ENCODE data around the gene HAUS1.
"Not testable (repeated sequence)": the region's sequence is repeated elsewhere in the genome, so short reads cannot be mapped to it uniquely, and the experiment has no call there.

Gene HAUS1

GRCh38 chr18:46160050-46160798 lies 56.0 kb downstream of the HAUS1 start:
- no peak for DNase-seq

- not testable (repeated sequence) for DNase-seq
Measured at GRCh38 chr18:46160840-46161239, 56.7 kb downstream of the HAUS1 start.

GRCh38 chr18:46161703-46162396 lies 57.7 kb downstream of the HAUS1 start:
- DNase-seq, result no peak

DNA sequence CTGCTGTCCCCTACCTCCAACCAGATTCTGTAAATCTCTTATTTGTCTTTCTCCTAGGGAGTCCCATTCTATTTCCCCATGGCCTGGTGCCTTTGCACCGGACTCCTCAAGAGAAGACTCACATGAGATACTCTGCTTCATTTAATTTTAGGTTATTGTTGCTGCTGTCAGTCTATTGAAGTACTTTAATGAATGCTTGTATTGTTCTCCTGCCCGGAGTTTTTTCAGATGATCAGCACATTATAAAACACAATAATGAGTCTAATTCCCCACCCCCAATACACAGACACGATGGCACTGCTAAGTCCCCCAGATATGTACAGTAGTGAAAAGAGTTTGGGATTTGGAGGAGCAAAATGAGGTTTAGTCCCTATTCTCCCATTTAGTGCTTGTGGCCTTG lies 58.9 kb downstream of the HAUS1 start:
- DNase-seq, result no peak

DNA sequence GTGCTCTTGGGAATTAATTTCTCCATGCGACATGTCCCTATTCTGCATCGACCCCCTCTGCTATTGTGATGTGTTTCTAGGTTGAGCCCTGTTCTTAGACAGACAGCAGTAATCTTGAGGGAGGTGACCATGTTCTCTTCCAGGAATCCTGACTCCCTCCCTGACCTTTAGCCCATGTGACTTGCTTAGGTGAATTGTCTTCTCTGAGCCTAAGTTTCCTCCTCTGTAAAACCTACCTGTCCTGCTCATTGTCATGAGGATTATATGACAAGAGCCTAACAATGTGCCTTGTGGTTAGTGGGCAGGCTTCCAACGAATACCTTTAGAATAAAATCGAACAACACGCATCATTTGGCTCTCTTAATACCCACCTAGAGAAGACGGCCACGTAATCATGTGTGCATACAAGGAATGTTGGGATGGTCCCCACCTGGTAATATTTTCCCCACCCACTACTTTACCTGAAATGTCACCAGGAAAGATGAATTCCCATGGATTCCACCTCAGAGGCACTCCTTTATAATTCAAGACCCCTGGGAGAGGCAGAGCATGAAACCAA lies 59.8 kb downstream of the HAUS1 start:
- DNase-seq, result no peak

- DNase-seq, result not testable (repeated sequence)
Measured at GRCh38 chr18:46164502-46164901, 60.3 kb downstream of the HAUS1 start.

DNA sequence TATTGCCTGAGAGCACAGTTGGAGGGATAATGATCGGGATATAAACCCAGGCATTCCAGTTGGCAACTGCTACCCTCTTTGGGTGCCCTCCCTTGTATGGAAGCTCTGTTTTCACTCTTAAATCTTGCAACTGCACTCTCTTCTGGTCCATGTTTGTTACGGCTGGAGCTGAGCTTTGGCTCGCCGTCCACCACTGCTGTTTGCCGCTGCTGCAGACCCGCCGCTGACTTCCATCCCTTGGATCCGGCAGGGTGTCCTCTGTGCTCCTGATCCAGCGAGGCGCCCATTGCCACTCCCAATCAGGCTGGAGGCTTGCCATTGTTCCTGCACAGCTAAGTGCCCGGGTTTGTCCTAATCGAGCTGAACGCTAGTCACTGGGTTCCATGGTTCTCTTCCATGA lies 60.7 kb downstream of the HAUS1 start:
- no peak for DNase-seq

- DNase-seq, result no peak
Measured at GRCh38 chr18:46166261-46166970, 62.2 kb downstream of the HAUS1 start.

DNA sequence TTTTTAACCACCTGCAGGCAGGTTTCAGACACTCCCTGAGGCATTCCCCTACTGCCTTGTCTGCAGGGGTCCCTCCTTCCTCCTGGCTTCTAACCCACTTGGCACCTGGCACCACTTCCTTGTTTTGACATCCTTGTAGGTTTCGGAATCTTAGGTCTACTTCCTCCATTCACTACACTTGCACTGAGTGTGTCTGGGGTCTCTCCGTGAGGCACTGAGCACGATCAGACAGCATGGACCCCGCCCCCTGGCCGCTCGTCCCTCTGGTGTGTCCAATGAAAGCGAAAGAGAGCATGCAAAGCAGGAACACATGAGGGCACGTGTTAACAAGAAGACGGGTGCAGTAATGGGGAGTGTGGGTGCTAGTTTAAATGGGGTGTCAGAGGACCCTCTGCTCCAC lies 63.8 kb downstream of the HAUS1 start:
- peak; percentile 26 for DNase-seq

DNA sequence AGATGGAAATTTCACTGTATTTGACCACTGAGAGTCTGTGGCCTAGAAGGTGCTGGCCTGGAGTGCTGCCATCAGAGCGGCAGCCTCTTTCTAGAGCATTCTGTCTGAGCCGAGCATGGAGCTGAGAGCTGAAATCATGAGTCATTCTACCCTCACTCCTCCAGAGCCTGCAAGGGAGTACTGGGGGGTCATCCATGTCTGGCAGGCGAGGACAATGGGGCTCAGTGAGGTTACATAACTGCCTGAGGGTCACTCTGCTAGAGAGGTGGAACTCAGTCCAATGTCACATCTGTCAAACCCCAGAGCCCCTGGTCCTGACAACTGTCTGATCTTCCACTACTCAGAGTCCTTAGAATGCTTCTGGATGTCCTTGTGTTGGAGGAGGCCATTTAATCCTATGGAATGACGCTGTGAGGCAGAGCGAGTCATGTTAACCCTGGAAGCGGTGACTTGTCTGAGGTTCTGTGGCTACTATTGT lies 65.3 kb downstream of the HAUS1 start:
- no peak for DNase-seq

DNA sequence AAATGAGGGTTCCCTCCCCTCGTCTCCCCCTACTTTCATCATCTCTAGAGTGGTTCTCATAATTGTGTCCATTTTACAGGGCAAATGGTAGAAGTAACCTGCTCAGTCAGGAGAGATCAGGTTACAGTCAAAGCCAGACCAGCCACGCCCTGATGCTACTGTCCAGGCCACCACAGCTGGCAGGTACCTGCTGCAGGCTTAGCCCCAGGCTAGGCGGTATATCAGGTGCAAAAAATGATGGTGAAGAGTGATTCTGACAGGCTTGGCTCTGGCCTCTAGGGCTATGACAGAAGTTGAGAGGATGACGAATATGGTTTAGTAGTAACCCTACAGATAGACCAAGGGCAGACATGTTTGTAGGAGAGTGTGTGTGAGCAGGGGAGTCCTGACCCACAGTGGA lies 67.1 kb downstream of the HAUS1 start:
- DNase-seq, result no peak

DNA sequence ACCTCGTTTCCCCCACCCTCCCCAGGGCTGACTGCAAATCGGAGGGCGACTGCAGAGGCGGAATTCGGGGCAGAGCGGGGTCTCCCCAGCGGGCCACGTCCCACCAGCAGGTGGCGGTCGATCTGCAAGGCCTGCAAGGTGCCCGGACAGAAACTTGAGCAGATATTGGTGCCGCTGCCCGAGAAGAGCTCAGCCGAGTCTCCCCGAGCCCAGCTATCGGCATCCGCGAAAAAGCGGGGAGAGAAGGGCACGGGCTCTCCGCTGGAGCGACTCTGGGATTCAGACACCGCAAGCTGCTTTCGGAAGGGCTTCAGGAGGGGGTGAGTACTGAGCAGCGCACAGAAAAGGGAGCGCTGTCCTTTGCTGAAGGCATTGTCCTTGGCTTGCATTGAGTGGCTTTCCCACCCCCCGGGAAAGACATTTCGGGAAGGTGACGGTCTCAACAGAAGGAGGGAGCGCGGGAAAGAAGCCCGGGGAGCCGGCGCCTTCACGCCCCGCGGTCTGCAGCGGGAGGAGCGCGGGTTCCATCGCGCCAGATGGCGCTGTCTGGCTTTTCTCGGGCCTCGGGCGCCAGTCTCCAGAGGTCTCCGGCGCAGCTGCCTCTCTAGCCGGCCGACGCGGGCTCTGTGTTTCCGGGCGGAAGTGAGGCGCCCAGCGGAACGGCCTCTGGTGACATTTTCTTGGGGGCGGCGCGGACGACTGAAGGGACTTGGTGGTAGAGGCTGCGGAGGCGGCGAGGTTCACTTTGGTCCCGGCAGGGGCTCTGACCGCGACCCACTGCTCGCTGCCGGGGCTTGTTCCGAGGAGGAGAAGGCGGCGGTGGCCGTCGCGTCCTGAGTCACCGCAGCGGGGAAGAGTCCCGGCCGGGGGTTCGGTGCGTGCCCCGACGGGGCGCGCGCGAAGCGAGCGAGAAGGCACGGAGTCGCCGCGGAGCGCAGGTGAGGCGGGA lies 69.5 kb downstream of the HAUS1 start:
- peak; percentile 95 for DNase-seq

DNA sequence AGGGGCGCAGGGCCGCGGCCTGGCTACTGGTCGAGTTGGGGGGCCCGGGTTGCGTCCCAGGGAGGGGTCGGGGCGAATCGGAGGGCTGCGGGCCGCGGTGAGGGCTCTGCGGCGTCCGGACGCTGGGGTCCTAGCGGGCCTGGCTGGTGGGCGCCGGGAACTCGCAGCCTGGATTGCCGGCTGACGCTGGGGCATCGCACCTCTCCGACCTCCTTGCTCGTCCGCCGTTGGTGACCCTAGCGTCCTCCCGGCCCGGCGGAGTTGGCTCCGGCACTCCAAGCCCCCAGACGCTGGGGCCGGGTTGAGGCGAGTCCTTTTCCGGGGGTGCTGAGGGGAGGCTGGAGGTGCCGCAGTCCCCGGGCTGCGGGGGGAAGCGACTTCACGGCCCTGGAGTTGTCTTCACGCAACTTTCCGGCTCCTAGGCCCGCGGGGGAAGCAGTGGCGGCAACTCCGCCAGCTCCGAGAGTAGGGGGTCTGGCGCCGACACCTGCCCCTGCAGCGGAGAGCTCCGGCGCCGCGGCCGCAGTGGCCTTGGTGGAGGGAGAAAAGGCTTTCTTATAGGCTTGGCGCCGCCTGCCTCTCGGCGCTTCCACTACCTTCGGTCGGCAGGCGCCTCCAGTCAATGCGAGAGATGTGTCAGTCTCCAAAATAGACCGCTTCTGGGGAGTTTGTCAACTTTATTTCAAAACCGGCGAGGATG lies 70.3 kb downstream of the HAUS1 start:
- peak; percentile 37 for DNase-seq

DNA sequence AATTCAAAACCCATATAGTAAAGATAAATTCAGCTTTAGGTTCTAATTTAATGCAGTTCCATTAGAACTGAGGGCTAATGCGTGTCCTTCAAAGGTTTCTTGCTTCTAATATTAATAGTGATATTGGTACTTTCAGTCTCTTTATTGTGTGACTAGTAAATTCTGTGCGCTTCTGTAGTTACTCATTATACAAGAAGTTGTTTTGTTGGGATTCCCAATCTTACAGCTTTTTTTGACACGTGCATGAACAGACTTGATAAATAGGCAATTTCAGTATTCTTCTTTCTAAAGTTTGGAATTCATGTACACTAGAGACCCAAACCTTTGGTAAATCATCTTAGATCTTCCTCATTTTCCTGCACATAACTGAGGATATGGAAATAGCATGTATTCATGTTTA lies 71.8 kb downstream of the HAUS1 start:
- no peak for DNase-seq

Measured in activated CD8-positive, alpha-beta memory T cell treated with anti-CD3 and anti-CD28 coated beads, Interleukin-2, amount 50 U/mL, for 4 hours (primary cell).